Esophagus muscularis mucosa (tissue), 4 donors: ENCODE data around the gene YKT6. TPM values are rescaled to one million over a fixed set of nuclear protein-coding genes. Genes with fewer than 3 reads are reported as not detected.

Experiments
- DNase-seq: peaks from one replicate; pipeline ENCODE4 v3.0.0-alpha.2; 2017; ENCODE audit errors: extremely low spot score
- H3K27ac ChIP-seq, 4 donors: fragments of 200-600 bp; sonication (generic); replicated peaks in 1 of 4; 1 replicate in 3 of 4; 2 replicates in 1 of 4; pipeline ENCODE4 v1.5.1; 2016 to 2019; ENCODE audit warnings: mild to moderate bottlenecking in 1 of 4
- H3K27me3 ChIP-seq, 4 donors: fragments of 200-600 bp; sonication (generic); one replicate each; pipeline versions ENCODE4 v1.5.1 to v1.6.0; 2016 to 2019
- H3K36me3 ChIP-seq, 4 donors: fragments of 200-600 bp; sonication (generic); one replicate each; pipeline ENCODE4 v1.5.1; 2016 to 2019
- H3K4me1 ChIP-seq, 4 donors: fragments of 200-600 bp; sonication (generic); one replicate each; pipeline ENCODE4 v1.5.1; 2016 to 2019
- H3K4me3 ChIP-seq, 4 donors: fragments of 200-600 bp; sonication (generic); 1 replicate in 2 of 4; 2 replicates in 2 of 4; pipeline ENCODE4 v1.5.1; 2016 to 2019; ENCODE audit warnings: mild to moderate bottlenecking in 4 of 4, moderate library complexity in 1 of 4
- H3K9me3 ChIP-seq, 4 donors: fragments of 200-600 bp; sonication (generic); 1 replicate in 3 of 4; 2 replicates in 1 of 4; pipeline ENCODE4 v1.5.1; 2016 to 2019
- EP300 ChIP-seq: sonication (generic); formaldehyde crosslinking; IDR thresholded peaks from one replicate; pipeline ENCODE4 v1.6.1; 2017; ENCODE audit warnings: antibody characterized with exemption
- POLR2A ChIP-seq: fragments of 450-650 bp; IDR thresholded peaks from one replicate; pipeline ENCODE4 v1.6.1; 2017; ENCODE audit warnings: antibody characterized with exemption, moderate library complexity, mild to moderate bottlenecking, low read depth
- POLR2AphosphoS5 ChIP-seq, 2 donors: sonication (generic); formaldehyde crosslinking; IDR thresholded peaks; one replicate each; pipeline ENCODE4 v1.6.1; 2017; ENCODE audit warnings: antibody characterized with exemption in 2 of 2
- WGBS: methylation state at CpG from one replicate; pipeline ENCODE4 v1.1.5; 2018; 5-methylcytosine and 5-hydroxymethylcytosine counted together
- intact Hi-C: fragments of 100-400 bp; cut with DNase I; formaldehyde crosslinking; loops from one replicate; pipeline ENCODE4 v1.15.1; 2023
- total RNA-seq, 4 donors: library from RNA; depleted of rRNA; stranded (reverse); fragments of >200 nt; gene quantifications; one replicate each; pipeline versions ENCODE4 v1.1.0 to v1.2.1, GENCODE V29; 2016
- TF ChIP-seq, protein P1 (sequence below), 3 experiments: fragments of 200-600 bp in 2 of 3; fragments of 450-650 bp in 1 of 3; sonication (generic) in 2 of 3; IDR thresholded peaks; one replicate each; pipeline ENCODE4 v1.5.1; 2017 to 2019; ENCODE audit warnings: antibody characterized with exemption in 3 of 3, mild to moderate bottlenecking in 2 of 3, moderate library complexity in 1 of 3

Gene YKT6
- total RNA-seq, 4 donors from 2014 or later = 49.8 to 79.5 (median 64.4) TPM

DNA sequence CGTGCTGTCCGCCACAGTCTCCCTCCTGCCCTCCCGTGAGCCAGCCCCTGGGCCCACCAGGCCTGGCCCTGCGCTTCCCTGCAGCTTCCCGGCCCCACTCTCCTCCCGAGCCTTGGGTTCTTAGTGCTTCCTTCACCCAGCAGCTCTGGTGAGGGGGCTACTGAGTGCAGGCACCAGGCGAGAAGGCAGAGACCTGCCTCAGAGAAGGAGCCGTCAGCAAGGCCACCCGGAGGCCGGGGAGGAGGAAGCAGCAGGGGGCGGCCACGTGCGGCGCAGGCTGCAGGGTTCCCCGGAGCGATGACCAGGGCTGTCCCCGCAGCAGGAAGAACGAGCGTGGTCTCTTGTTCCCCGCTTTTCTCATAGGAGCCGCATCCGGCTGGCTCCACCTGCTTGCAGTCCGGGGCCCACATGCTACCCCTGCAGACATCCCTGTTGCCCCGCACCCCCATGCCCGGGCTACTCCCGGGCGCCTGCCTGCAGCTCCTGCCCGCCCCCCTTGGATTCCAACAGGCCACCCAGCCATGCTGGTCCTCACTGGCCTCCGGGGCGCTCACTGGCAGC lies 20.5 kb downstream of the YKT6 start:
- WGBS = 59% methylated on average over 28 of the region's 30 CpGs
- H3K27me3 ChIP-seq = peaks cover 0 to 65% (median 6%) of the 10 kb centered on the region in 4 donors
- H3K36me3 ChIP-seq = peaks cover 0 to 6% (median 0%) of the 10 kb centered on the region in 4 donors
- H3K27ac ChIP-seq = no peak overlapping the region
- DNase-seq = no peak
- peaks cover 0 to 11% (median 3%) of the 10 kb centered on the region in 4 donors for H3K9me3 ChIP-seq
- intact Hi-C loops = no loop called here
- H3K4me3 ChIP-seq = no peak overlapping the region
- H3K4me1 ChIP-seq = no peaks in the 10 kb centered on the region
- TF ChIP-seq, protein P1, sequence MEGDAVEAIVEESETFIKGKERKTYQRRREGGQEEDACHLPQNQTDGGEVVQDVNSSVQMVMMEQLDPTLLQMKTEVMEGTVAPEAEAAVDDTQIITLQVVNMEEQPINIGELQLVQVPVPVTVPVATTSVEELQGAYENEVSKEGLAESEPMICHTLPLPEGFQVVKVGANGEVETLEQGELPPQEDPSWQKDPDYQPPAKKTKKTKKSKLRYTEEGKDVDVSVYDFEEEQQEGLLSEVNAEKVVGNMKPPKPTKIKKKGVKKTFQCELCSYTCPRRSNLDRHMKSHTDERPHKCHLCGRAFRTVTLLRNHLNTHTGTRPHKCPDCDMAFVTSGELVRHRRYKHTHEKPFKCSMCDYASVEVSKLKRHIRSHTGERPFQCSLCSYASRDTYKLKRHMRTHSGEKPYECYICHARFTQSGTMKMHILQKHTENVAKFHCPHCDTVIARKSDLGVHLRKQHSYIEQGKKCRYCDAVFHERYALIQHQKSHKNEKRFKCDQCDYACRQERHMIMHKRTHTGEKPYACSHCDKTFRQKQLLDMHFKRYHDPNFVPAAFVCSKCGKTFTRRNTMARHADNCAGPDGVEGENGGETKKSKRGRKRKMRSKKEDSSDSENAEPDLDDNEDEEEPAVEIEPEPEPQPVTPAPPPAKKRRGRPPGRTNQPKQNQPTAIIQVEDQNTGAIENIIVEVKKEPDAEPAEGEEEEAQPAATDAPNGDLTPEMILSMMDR (IDR thresholded peaks at IDR 0.05) = no peak
- no peak for TF ChIP-seq EP300
- TF ChIP-seq POLR2A = no peak
- TF ChIP-seq POLR2AphosphoS5 (IDR thresholded peaks at IDR 0.05) = no peak

DNA sequence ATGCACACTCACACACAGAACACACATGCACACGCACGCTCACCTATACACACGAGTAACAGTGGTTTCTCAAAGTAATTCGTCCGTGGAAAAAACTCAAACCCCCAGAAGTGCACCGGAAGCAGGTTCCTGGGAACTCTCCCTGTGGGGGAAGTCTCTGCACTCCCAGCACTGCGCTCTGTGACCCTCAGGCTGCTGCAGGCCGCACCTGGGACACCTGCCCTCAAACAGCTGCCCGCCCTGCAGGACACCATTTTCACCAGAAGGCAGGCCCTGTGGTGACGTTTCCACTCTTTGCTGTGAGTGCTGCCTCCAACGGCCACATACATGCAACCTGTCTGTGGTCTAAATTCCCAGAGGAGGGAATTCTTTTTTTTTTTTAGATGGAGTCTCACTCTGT lies 21.3 kb downstream of the YKT6 start:
- H3K36me3 ChIP-seq = peaks cover 0 to 6% (median 0%) of the 10 kb centered on the region in 4 donors
- 84% methylated on average over 11 of the region's 11 CpGs for WGBS
- H3K9me3 ChIP-seq = peaks cover 0 to 11% (median 3%) of the 10 kb centered on the region in 4 donors
- H3K27me3 ChIP-seq = peaks cover 0 to 69% (median 7%) of the 10 kb centered on the region in 4 donors
- H3K27ac ChIP-seq = no peak overlapping the region
- TF ChIP-seq POLR2A (no peak), EP300 (no peak), POLR2AphosphoS5 (IDR thresholded peaks at IDR 0.05) (no peak)
- TF ChIP-seq, protein P1 (IDR thresholded peaks at IDR 0.05) = no peak
- H3K4me3 ChIP-seq = no peak overlapping the region
- DNase-seq = no peak
- intact Hi-C loops = no loop called here
- no peaks in the 10 kb centered on the region for H3K4me1 ChIP-seq

DNA sequence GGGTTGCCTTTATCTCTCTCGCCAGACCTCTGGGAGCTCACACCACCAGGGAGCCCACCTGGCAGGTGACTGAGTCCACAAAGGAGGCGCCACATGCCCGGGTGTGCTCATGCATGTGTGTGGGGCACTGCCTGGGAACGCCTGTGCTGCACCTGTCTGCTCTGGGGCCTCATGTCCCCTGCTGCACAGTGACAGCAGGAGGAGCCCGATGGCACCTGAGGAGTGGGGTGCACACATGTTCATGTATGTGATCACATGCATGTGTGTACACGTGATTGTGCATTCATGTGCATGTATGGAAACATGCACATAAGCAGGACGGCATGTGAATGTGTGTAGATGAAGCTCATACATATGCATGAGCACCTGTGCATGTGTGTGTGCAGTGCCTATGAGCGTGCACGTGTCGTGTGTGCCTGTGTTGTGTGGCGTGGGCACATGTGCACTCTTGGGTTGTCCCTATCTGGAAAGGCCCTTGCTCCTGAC lies 22.0 kb downstream of the YKT6 start:
- TF ChIP-seq POLR2AphosphoS5 (IDR thresholded peaks at IDR 0.05) = no peak
- no peak for TF ChIP-seq EP300
- no peak for TF ChIP-seq POLR2A
- TF ChIP-seq, protein P1 (IDR thresholded peaks at IDR 0.05) = no peak
- Histone ChIP-seq H3K27me3 (peaks cover 0 to 65% (median 7%) of the 10 kb centered on the region in 4 donors), H3K9me3 (peaks cover 0 to 11% (median 3%) of the 10 kb centered on the region in 4 donors), H3K4me1 (no peaks in the 10 kb centered on the region), H3K36me3 (peaks cover 0 to 6% (median 0%) of the 10 kb centered on the region in 4 donors), H3K27ac (no peak overlapping the region), H3K4me3 (no peak overlapping the region)
- DNase-seq = no peak
- 89% methylated on average over 11 of the region's 11 CpGs for WGBS
- intact Hi-C loops = no loop called here

DNA sequence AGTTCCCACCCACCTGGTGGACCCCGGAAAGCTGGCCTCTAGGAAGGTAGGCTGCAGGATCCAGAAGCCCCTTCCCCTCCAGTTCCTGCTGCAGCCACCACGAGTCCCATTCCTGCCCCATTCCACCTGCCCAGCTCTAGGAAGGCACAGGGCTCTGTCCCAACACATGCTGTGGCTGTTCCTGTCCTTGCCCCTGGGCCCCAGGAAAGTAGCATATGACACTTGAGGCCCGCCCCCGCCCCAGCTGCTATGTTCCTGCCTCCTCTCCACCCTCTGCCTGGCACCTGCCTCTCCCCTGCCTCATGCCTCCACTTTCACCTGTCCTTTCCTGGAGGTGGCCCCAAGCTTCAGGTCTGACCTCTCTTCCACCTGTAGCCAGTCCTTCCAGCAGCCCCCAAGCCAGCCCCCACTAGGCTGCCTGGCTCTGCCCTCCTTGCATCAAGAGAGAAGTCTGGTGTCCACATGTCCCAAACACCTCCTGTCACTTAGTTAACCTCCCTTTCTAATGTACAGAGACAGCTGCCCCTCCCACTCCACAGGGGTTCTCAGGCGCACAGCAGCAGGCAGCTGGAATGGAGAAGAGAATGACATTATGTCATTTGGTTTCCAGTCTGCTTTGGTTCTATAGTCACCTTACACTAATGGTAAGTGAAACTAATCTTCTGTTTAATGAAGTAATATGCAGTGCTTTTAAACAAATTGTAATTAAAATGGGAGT lies 22.7 kb downstream of the YKT6 start:
- H3K27ac ChIP-seq = no peak overlapping the region
- 72% methylated on average over 5 of the region's 5 CpGs for WGBS
- no peak for DNase-seq
- H3K27me3 ChIP-seq = peaks cover 0 to 58% (median 7%) of the 10 kb centered on the region in 4 donors
- no peak overlapping the region for H3K4me3 ChIP-seq
- peaks cover 0 to 6% (median 0%) of the 10 kb centered on the region in 4 donors for H3K36me3 ChIP-seq
- peaks cover 0 to 10% (median 3%) of the 10 kb centered on the region in 4 donors for H3K9me3 ChIP-seq
- TF ChIP-seq, protein P1 (IDR thresholded peaks at IDR 0.05) = no peak
- TF ChIP-seq EP300 (no peak), POLR2AphosphoS5 (IDR thresholded peaks at IDR 0.05) (no peak), POLR2A (no peak)
- no peaks in the 10 kb centered on the region for H3K4me1 ChIP-seq
- intact Hi-C loops = no loop called here
